Naive thymus-derived CD4-positive, alpha-beta T cell (primary cell): ENCODE measurements around the gene RETN. TPM values are rescaled to one million over a fixed set of nuclear protein-coding genes. Genes with fewer than 3 reads are reported as not detected.
A peak's percentile ranks its signal among the peaks of the same experiment; 100 is the strongest.

ENCODE experiments used
- ATAC-seq: fragments of 150-1000 bp; cut with Tn5 transposase; 2 replicates; pipeline ENCODE4 v1.10.0; 2021; ENCODE audit warnings: mild to moderate bottlenecking, moderate library complexity
- CTCF ChIA-PET: fragments of 350-600 bp; sonication (Branson Sonifier 250); formaldehyde crosslinking; loops from one replicate; lab custom pipeline; 2021; ENCODE audit warnings: antibody characterized with exemption; lab: Charles Lee
- POLR2A ChIA-PET: fragments of 350-600 bp; sonication (Branson Sonifier 250); formaldehyde crosslinking; loops from one replicate; lab custom pipeline; 2021; ENCODE audit warnings: antibody characterized with exemption, inconsistent platforms; lab: Charles Lee
- DNase-seq, 9 donors: peaks; one replicate each; pipeline versions ENCODE4 v3.0.0 to v3.0.0-alpha.2; 2020 to 2022; ENCODE audit warnings: mixed read lengths in 1 of 9
- H3K27ac ChIP-seq: one replicate; pipeline ENCODE4 v1.7.0; 2013; ENCODE audit warnings: mild to moderate bottlenecking, low read depth, low read length, moderate library complexity
- H3K27me3 ChIP-seq, 2 donors: one replicate each; pipeline ENCODE4 v1.7.0; 2013; ENCODE audit warnings: low read length in 2 of 2, mild to moderate bottlenecking in 2 of 2, moderate library complexity in 2 of 2; ENCODE audit not compliant: control insufficient read depth in 2 of 2, insufficient read depth in 2 of 2
- H3K36me3 ChIP-seq, 3 experiments: 1 replicate in 2 of 3; 2 replicates in 1 of 3; pipeline ENCODE4 v1.7.0; 2013; ENCODE audit warnings: low read length in 3 of 3, mild to moderate bottlenecking in 3 of 3, moderate library complexity in 1 of 3; ENCODE audit not compliant: insufficient read depth in 3 of 3, control insufficient read depth in 2 of 3
- H3K4me1 ChIP-seq, 2 donors: one replicate each; pipeline ENCODE4 v1.7.0; 2013; ENCODE audit warnings: low read length in 2 of 2, mild to moderate bottlenecking in 2 of 2, moderate library complexity in 1 of 2; ENCODE audit not compliant: control insufficient read depth in 2 of 2, insufficient read depth in 2 of 2
- H3K4me3 ChIP-seq: 2 replicates; pipeline ENCODE4 v1.7.0; 2013; ENCODE audit warnings: mild to moderate bottlenecking, low read length
- H3K9me3 ChIP-seq, 3 experiments: 1 replicate in 2 of 3; 2 replicates in 1 of 3; pipeline ENCODE4 v1.7.0; 2013; ENCODE audit warnings: low read length in 3 of 3; ENCODE audit not compliant: control insufficient read depth in 2 of 3
- H3K27ac Mint-ChIP-seq, 9 donors: one replicate each; pipeline ENCODE4 v1.8.0; 2020 to 2022; ENCODE audit warnings: mixed read lengths in 9 of 9, mild to moderate bottlenecking in 8 of 9, moderate library complexity in 5 of 9, inconsistent platforms in 2 of 9
- H3K27me3 Mint-ChIP-seq, 5 donors: one replicate each; pipeline ENCODE4 v1.8.0; 2021 to 2022; ENCODE audit warnings: mixed read lengths in 5 of 5, mild to moderate bottlenecking in 1 of 5
- H3K36me3 Mint-ChIP-seq, 5 donors: one replicate each; pipeline ENCODE4 v1.8.0; 2020 to 2022; ENCODE audit warnings: mixed read lengths in 5 of 5, mild to moderate bottlenecking in 3 of 5, inconsistent platforms in 1 of 5
- H3K4me1 Mint-ChIP-seq, 7 donors: one replicate each; pipeline ENCODE4 v1.8.0; 2020 to 2022; ENCODE audit warnings: mixed read lengths in 7 of 7, mild to moderate bottlenecking in 3 of 7, inconsistent platforms in 1 of 7
- H3K4me3 Mint-ChIP-seq, 10 donors: one replicate each; pipeline ENCODE4 v1.8.0; 2020 to 2022; ENCODE audit warnings: mild to moderate bottlenecking in 10 of 10, mixed read lengths in 10 of 10, moderate library complexity in 6 of 10, inconsistent platforms in 2 of 10
- H3K9me3 Mint-ChIP-seq, 11 donors: one replicate each; pipeline ENCODE4 v1.8.0; 2020 to 2022; ENCODE audit warnings: mixed read lengths in 11 of 11, mild to moderate bottlenecking in 4 of 11, inconsistent platforms in 1 of 11, moderate library complexity in 1 of 11
- intact Hi-C, 2 donors: fragments of 100-400 bp; cut with micrococcal nuclease; formaldehyde crosslinking; loops; one replicate each; pipeline ENCODE4 v1.15.1; 2023
- polyA plus RNA-seq, 2 donors: library from polyadenylated mRNA; unstranded; fragments of 300-500 nt; fragmentation: Illumina TruSeq; gene quantifications; one replicate each; pipeline ENCODE4 v1.2.3, GENCODE V29; 2021
- total RNA-seq, 6 experiments: library from RNA in 5 of 6; stranded (reverse) in 5 of 6; gene quantifications; 1 replicate in 5 of 6; 2 replicates in 1 of 6; pipeline ENCODE4 v1.2.3 and lab custom pipeline; 2021 to 2026

The RETN gene
- total and polyA plus RNA-seq, 7 experiments from 2014 or later, result 3.4 TPM; not detected in 6

GRCh38 chr19:7681340-7682174, 12.7 kb downstream of the RETN start:
- DNase-seq (peak; percentile 60 to 90 (median 85)), ATAC-seq (peak; percentile 71)
- Histone ChIP-seq H3K27ac (peak overlapping the region; percentile 91), H3K27me3 (no peaks in the 10 kb centered on the region), H3K36me3 (peaks cover 0 to 38% (median 0%) of the 10 kb centered on the region in 3 experiments), H3K4me3 (peak overlapping the region; percentile 84), H3K9me3 (no peaks in the 10 kb centered on the region), H3K4me1 (peaks cover 25 to 28% of the 10 kb centered on the region in 2 donors)
- intact Hi-C loops, result loop anchor here (1.0 to 2.0 kb wide), 10 partner anchors 24 to 583 kb away; partner anchors contain the start of genes PET100 (in 2 of the 2), XAB2 (in 2 of the 2), MAP2K7 (in 1 of the 2) and PNPLA6 (in 1 of the 2)
- H3K27ac Mint-ChIP-seq, result peak overlapping the region; percentile 54 to 95 (median 93)
- peaks cover 0 to 16% (median 5%) of the 10 kb centered on the region in 5 donors for H3K27me3 Mint-ChIP-seq
- POLR2A ChIA-PET, result interaction anchor here (0.6 to 2.2 kb wide), 16 partner anchors 16 to 191 kb away, joined by 3 to 16 read pairs (median 4); partner anchors contain the start of genes CLEC4G, FCER2, PET100 and XAB2
- peaks cover 0 to 13% (median 0%) of the 10 kb centered on the region in 5 donors for H3K36me3 Mint-ChIP-seq
- peaks cover 0 to 2% (median 0%) of the 10 kb centered on the region in 11 donors for H3K9me3 Mint-ChIP-seq
- H3K4me1 Mint-ChIP-seq, result peaks cover 14 to 51% (median 42%) of the 10 kb centered on the region in 7 donors
- H3K4me3 Mint-ChIP-seq, result peak overlapping the region; percentile 83 to 96 (median 91)
- CTCF ChIA-PET, result interaction anchor here (0.6 to 3.2 kb wide), 27 partner anchors 11 to 150 kb away, joined by 3 to 55 read pairs (median 4); partner anchors contain the start of gene STXBP2

GRCh38 chr19:7682175-7682855, 13.5 kb downstream of the RETN start:
- Mint-ChIP-seq H3K36me3 (peaks cover 0 to 13% (median 0%) of the 10 kb centered on the region in 5 donors), H3K4me1 (peaks cover 8 to 43% (median 35%) of the 10 kb centered on the region in 7 donors), H3K4me3 (peak overlapping the region; percentile 83 to 96 (median 91)), H3K9me3 (peaks cover 0 to 2% (median 0%) of the 10 kb centered on the region in 11 donors), H3K27ac (peak overlapping the region; percentile 58 to 95 (median 85)), H3K27me3 (peaks cover 0 to 10% (median 0%) of the 10 kb centered on the region in 5 donors)
- POLR2A ChIA-PET, result interaction anchor here (1.1 to 2.2 kb wide), 2 partner anchors 23 to 26 kb away, joined by 4 to 10 read pairs; no protein-coding TSS in a partner anchor
- H3K27ac ChIP-seq, result peak overlapping the region; percentile 91
- H3K4me3 ChIP-seq, result peak overlapping the region; percentile 84
- CTCF ChIA-PET, result interaction anchor here (3.2 kb wide), 1 partner anchor 118 kb away, joined by 55 read pairs; no protein-coding TSS in a partner anchor
- no peaks in the 10 kb centered on the region for H3K27me3 ChIP-seq
- H3K9me3 ChIP-seq, result no peaks in the 10 kb centered on the region
- peaks cover 22 to 23% of the 10 kb centered on the region in 2 donors for H3K4me1 ChIP-seq
- no peak for ATAC-seq
- intact Hi-C loops, result no loop called here
- DNase-seq, result no peak
- H3K36me3 ChIP-seq, result peaks cover 0 to 38% (median 0%) of the 10 kb centered on the region in 3 experiments

- POLR2A ChIA-PET, result interaction anchor here (0.6 to 2.7 kb wide), 6 partner anchors 13 to 234 kb away, joined by 4 to 9 read pairs (median 5); partner anchors contain the start of genes PET100 and SNAPC2
- peak overlapping the region in 3 of 9 donors; percentile 36 to 73 (median 55) for H3K27ac Mint-ChIP-seq
- intact Hi-C loops, result no loop called here
Measured at GRCh38 chr19:7685546-7686445, 16.9 kb downstream of the RETN start.

GRCh38 chr19:7687177-7687576, 18.3 kb downstream of the RETN start:
- Histone ChIP-seq H3K9me3 (no peaks in the 10 kb centered on the region), H3K27me3 (no peaks in the 10 kb centered on the region), H3K27ac (no peak overlapping the region), H3K4me3 (no peak overlapping the region), H3K36me3 (peaks cover 0 to 31% (median 0%) of the 10 kb centered on the region in 3 experiments), H3K4me1 (peaks cover 2 to 10% of the 10 kb centered on the region in 2 donors)
- no peak for DNase-seq
- ChIA-PET CTCF (interaction anchor here (0.6 kb wide), 1 partner anchor 785 kb away, joined by 4 read pairs; no protein-coding TSS in a partner anchor), POLR2A (interaction anchor here (0.6 to 2.7 kb wide), 2 partner anchors 12 to 177 kb away, joined by 4 to 9 read pairs; no protein-coding TSS in a partner anchor)
- H3K36me3 Mint-ChIP-seq, result peaks cover 0 to 11% (median 0%) of the 10 kb centered on the region in 5 donors
- no peaks in the 10 kb centered on the region for H3K9me3 Mint-ChIP-seq
- peaks cover 0 to 23% (median 6%) of the 10 kb centered on the region in 7 donors for H3K4me1 Mint-ChIP-seq
- no peak overlapping the region for H3K4me3 Mint-ChIP-seq
- intact Hi-C loops, result no loop called here
- H3K27ac Mint-ChIP-seq, result peak overlapping the region in 2 of 9 donors; percentile 22 to 49
- H3K27me3 Mint-ChIP-seq, result no peaks in the 10 kb centered on the region
- no peak for ATAC-seq

More at GRCh38 chr19:7685546-7686445, 16.9 kb downstream of the RETN start:
- Mint-ChIP-seq H3K36me3 (peaks cover 0 to 13% (median 0%) of the 10 kb centered on the region in 5 donors), H3K4me3 (no peak overlapping the region), H3K9me3 (no peaks in the 10 kb centered on the region), H3K4me1 (peaks cover 0 to 30% (median 11%) of the 10 kb centered on the region in 7 donors), H3K27me3 (no peaks in the 10 kb centered on the region)
- Histone ChIP-seq H3K27ac (no peak overlapping the region), H3K4me1 (peaks cover 6 to 12% of the 10 kb centered on the region in 2 donors), H3K4me3 (no peak overlapping the region), H3K27me3 (no peaks in the 10 kb centered on the region), H3K9me3 (no peaks in the 10 kb centered on the region), H3K36me3 (peaks cover 0 to 37% (median 0%) of the 10 kb centered on the region in 3 experiments)
- ATAC-seq (no peak), DNase-seq (no peak)
- CTCF ChIA-PET, result interaction anchor here (0.7 to 1.5 kb wide), 2 partner anchors 13 to 114 kb away, joined by 5 to 7 read pairs; no protein-coding TSS in a partner anchor

- Mint-ChIP-seq H3K27ac (no peak overlapping the region), H3K36me3 (peaks cover 0 to 5% (median 0%) of the 10 kb centered on the region in 5 donors), H3K27me3 (no peaks in the 10 kb centered on the region), H3K4me1 (peaks cover 0 to 18% (median 5%) of the 10 kb centered on the region in 7 donors), H3K4me3 (peak overlapping the region in 1 of 10 donors; percentile 8), H3K9me3 (no peaks in the 10 kb centered on the region)
- peaks cover 0 to 14% (median 0%) of the 10 kb centered on the region in 3 experiments for H3K36me3 ChIP-seq
- no peak overlapping the region for H3K4me3 ChIP-seq
- H3K27me3 ChIP-seq, result no peaks in the 10 kb centered on the region
- no peak overlapping the region for H3K27ac ChIP-seq
- ChIA-PET CTCF (no interaction called here), POLR2A (no interaction called here)
- ATAC-seq (no peak), DNase-seq (no peak)
- H3K9me3 ChIP-seq, result no peaks in the 10 kb centered on the region
- intact Hi-C loops, result no loop called here
- peaks cover 0 to 17% of the 10 kb centered on the region in 2 donors for H3K4me1 ChIP-seq
Measured at GRCh38 chr19:7689165-7689564, 20.3 kb downstream of the RETN start.
